ENCODE data around the gene ZC3H13. TPM values are rescaled to one million over a fixed set of nuclear protein-coding genes. Genes with fewer than 3 reads are reported as not detected.

Gene ZC3H13
- total and polyA plus RNA-seq, 2 donors (not counting 1 experiment from before 2014, with no cell fraction given) = 4.8 to 65.7 TPM

DNA sequence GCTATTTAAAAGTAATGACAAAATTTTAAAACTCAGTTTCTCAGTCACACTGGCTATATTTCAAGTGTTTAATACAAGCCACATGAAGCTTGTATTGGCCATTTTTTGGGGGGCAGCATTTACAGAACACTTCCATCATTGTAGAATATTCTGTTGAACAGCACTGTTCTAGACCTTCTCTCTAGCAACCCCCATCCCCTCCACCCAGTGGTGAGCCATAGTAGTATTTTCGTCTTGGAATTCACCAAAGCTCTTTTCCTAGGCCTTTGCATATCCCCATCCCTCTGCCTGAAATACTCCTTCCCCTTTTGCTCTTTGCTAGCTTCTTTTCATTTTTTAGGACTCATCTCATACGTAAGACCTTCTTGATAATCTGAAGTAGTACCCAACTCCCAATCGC lies 99.5 kb downstream of the ZC3H13 start:
- POLR2A ChIA-PET = no interaction called here
- Histone ChIP-seq H2AFZ (ENCODE audit: insufficient read depth, low read depth, low read length, poor library complexity, severe bottlenecking) (no peak overlapping the region), H4K20me1 (ENCODE audit: control insufficient read depth, insufficient read depth, low read length, poor library complexity, severe bottlenecking) (no peaks in the 10 kb centered on the region), H3K27me3 (replicated peaks in 1 of 4; ENCODE audit: control extremely low read depth in 1 of 4, control insufficient read depth in 3 of 4, insufficient read depth in 4 of 4, low read length in 3 of 4) (no peaks in the 10 kb centered on the region), H3K4me2 (replicated peaks; ENCODE audit: low read depth, low read length, poor library complexity, severe bottlenecking) (no peak overlapping the region), H3K9me3 (ENCODE audit: control extremely low read depth in 1 of 3, control insufficient read depth in 2 of 3, insufficient read depth in 1 of 3, low read length in 2 of 3) (no peaks in the 10 kb centered on the region), H3K9ac (ENCODE audit: low read length) (no peak overlapping the region), H3K27ac (ENCODE audit: low read length in 2 of 2) (no peak overlapping the region), H3K4me1 (ENCODE audit: control insufficient read depth in 2 of 2, insufficient read depth in 2 of 2, low read length in 2 of 2) (no peaks in the 10 kb centered on the region), H3K79me2 (ENCODE audit: control insufficient read depth, insufficient read depth, low read length) (no peaks in the 10 kb centered on the region), H3K4me3 (ENCODE audit: control extremely low read depth in 1 of 5, extremely low read depth in 1 of 5, insufficient read depth in 1 of 5, low read depth in 2 of 5, low read length in 4 of 5) (no peak overlapping the region), H3K36me3 (replicated peaks in 1 of 2; ENCODE audit: control extremely low read depth in 1 of 2, control insufficient read depth in 1 of 2, extremely low read depth in 1 of 2, insufficient read depth in 2 of 2, low read length in 1 of 2) (peaks cover 0 to 19% of the 10 kb centered on the region in 2 experiments)
- Mint-ChIP-seq H3K27me3 (no peaks in the 10 kb centered on the region), H3K9me3 (ENCODE audit: insufficient read depth) (no peaks in the 10 kb centered on the region), H3K27ac (no peak overlapping the region), H3K4me3 (no peak overlapping the region), H3K4me1 (peaks cover 3% of the 10 kb centered on the region)
- TF ChIP-seq, protein P1, sequence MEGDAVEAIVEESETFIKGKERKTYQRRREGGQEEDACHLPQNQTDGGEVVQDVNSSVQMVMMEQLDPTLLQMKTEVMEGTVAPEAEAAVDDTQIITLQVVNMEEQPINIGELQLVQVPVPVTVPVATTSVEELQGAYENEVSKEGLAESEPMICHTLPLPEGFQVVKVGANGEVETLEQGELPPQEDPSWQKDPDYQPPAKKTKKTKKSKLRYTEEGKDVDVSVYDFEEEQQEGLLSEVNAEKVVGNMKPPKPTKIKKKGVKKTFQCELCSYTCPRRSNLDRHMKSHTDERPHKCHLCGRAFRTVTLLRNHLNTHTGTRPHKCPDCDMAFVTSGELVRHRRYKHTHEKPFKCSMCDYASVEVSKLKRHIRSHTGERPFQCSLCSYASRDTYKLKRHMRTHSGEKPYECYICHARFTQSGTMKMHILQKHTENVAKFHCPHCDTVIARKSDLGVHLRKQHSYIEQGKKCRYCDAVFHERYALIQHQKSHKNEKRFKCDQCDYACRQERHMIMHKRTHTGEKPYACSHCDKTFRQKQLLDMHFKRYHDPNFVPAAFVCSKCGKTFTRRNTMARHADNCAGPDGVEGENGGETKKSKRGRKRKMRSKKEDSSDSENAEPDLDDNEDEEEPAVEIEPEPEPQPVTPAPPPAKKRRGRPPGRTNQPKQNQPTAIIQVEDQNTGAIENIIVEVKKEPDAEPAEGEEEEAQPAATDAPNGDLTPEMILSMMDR (IDR thresholded peaks at IDR 0.05) = no peak
- no peak for TF ChIP-seq EZH2 (IDR thresholded peaks at IDR 0.05; ENCODE audit: borderline replicate concordance, insufficient read depth, low read depth, low read length, poor library complexity, severe bottlenecking)
- ATAC-seq (ENCODE audit: low read depth) = no peak
- CTCF ChIA-PET = no interaction called here
- intact Hi-C loops (cut with micrococcal nuclease) = no loop called here
- no peak for DNase-seq
- WGBS (ENCODE audit: insufficient coverage) = 97% methylated on average over 2 of the region's 3 CpGs

DNA sequence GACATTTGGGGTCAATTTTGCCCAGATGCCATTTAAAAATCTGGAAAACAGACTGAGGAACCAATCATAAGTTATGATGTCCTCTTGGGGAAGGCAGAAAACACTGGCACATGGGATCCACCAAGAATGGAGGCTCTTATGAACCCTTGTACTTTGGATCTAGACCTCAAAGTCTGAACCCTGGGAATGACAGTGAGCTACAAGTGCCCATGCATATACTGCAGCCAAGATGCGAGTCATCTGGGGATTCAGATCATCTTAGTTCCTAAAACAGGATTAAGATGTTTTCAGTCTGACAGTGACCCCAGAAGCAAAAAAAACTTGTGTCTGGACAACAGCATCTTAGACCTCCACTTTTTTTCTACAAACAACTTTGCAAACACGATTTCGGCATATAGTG lies 100.8 kb downstream of the ZC3H13 start:
- POLR2A ChIA-PET = no interaction called here

More for the DNA sequence above, 100.8 kb downstream of the ZC3H13 start:
- intact Hi-C loops (cut with micrococcal nuclease) = no loop called here
- WGBS (ENCODE audit: insufficient coverage) = 100% methylated on average over 1 of the region's 3 CpGs
- Mint-ChIP-seq H3K4me1 (peaks cover 3% of the 10 kb centered on the region), H3K27ac (no peak overlapping the region), H3K27me3 (no peaks in the 10 kb centered on the region), H3K4me3 (no peak overlapping the region), H3K9me3 (ENCODE audit: insufficient read depth) (no peaks in the 10 kb centered on the region)
- no peak for ATAC-seq (ENCODE audit: low read depth)
- H3K36me3 ChIP-seq (replicated peaks in 1 of 2; ENCODE audit: control extremely low read depth in 1 of 2, control insufficient read depth in 1 of 2, extremely low read depth in 1 of 2, insufficient read depth in 2 of 2, low read length in 1 of 2) = peaks cover 0 to 5% of the 10 kb centered on the region in 2 experiments
- no peak overlapping the region for H2AFZ ChIP-seq (ENCODE audit: insufficient read depth, low read depth, low read length, poor library complexity, severe bottlenecking)
- no peak for DNase-seq
- TF ChIP-seq, protein P1 (IDR thresholded peaks at IDR 0.05) = no peak
- no peak for TF ChIP-seq EZH2 (IDR thresholded peaks at IDR 0.05; ENCODE audit: borderline replicate concordance, insufficient read depth, low read depth, low read length, poor library complexity, severe bottlenecking)
- H4K20me1 ChIP-seq (ENCODE audit: control insufficient read depth, insufficient read depth, low read length, poor library complexity, severe bottlenecking) = no peaks in the 10 kb centered on the region
- no peaks in the 10 kb centered on the region for H3K9me3 ChIP-seq (ENCODE audit: control extremely low read depth in 1 of 3, control insufficient read depth in 2 of 3, insufficient read depth in 1 of 3, low read length in 2 of 3)
- H3K27me3 ChIP-seq (replicated peaks in 1 of 4; ENCODE audit: control extremely low read depth in 1 of 4, control insufficient read depth in 3 of 4, insufficient read depth in 4 of 4, low read length in 3 of 4) = no peaks in the 10 kb centered on the region
- no peaks in the 10 kb centered on the region for H3K79me2 ChIP-seq (ENCODE audit: control insufficient read depth, insufficient read depth, low read length)
- H3K9ac ChIP-seq (ENCODE audit: low read length) = no peak overlapping the region
- no peak overlapping the region for H3K27ac ChIP-seq (ENCODE audit: low read length in 2 of 2)
- no peak overlapping the region for H3K4me2 ChIP-seq (replicated peaks; ENCODE audit: low read depth, low read length, poor library complexity, severe bottlenecking)
- CTCF ChIA-PET = no interaction called here
- H3K4me1 ChIP-seq (ENCODE audit: control insufficient read depth in 2 of 2, insufficient read depth in 2 of 2, low read length in 2 of 2) = no peaks in the 10 kb centered on the region
- no peak overlapping the region for H3K4me3 ChIP-seq (ENCODE audit: control extremely low read depth in 1 of 5, extremely low read depth in 1 of 5, insufficient read depth in 1 of 5, low read depth in 2 of 5, low read length in 4 of 5)

Measured in B cell (primary cell).